T47D (cell line): ENCODE data around the gene GBF1.
"Not testable (repeated sequence)": the region's sequence is repeated elsewhere in the genome, so short reads cannot be mapped to it uniquely, and the experiment has no call there.

ENCODE experiments used
- DNase-seq, 2 experiments: peaks; one replicate each; pipeline versions ENCODE4 v3.0.0 to v3.0.0-alpha.2; 2011 to 2012; ENCODE audit warnings: low read depth in 1 of 2, low spot score in 1 of 2
- JUND ChIP-seq: IDR thresholded peaks from 2 replicates; pipeline ENCODE4 v1.6.1; 2012; ENCODE audit warnings: low read depth
- in situ Hi-C: cut with HindIII; loops from 2 replicates; pipeline ENCODE4 v1.10.0; 2016; ENCODE audit warnings: low sequenced_read_pairs, low pct_unique_long_range_greater_than_20kb

Gene GBF1, protein sequence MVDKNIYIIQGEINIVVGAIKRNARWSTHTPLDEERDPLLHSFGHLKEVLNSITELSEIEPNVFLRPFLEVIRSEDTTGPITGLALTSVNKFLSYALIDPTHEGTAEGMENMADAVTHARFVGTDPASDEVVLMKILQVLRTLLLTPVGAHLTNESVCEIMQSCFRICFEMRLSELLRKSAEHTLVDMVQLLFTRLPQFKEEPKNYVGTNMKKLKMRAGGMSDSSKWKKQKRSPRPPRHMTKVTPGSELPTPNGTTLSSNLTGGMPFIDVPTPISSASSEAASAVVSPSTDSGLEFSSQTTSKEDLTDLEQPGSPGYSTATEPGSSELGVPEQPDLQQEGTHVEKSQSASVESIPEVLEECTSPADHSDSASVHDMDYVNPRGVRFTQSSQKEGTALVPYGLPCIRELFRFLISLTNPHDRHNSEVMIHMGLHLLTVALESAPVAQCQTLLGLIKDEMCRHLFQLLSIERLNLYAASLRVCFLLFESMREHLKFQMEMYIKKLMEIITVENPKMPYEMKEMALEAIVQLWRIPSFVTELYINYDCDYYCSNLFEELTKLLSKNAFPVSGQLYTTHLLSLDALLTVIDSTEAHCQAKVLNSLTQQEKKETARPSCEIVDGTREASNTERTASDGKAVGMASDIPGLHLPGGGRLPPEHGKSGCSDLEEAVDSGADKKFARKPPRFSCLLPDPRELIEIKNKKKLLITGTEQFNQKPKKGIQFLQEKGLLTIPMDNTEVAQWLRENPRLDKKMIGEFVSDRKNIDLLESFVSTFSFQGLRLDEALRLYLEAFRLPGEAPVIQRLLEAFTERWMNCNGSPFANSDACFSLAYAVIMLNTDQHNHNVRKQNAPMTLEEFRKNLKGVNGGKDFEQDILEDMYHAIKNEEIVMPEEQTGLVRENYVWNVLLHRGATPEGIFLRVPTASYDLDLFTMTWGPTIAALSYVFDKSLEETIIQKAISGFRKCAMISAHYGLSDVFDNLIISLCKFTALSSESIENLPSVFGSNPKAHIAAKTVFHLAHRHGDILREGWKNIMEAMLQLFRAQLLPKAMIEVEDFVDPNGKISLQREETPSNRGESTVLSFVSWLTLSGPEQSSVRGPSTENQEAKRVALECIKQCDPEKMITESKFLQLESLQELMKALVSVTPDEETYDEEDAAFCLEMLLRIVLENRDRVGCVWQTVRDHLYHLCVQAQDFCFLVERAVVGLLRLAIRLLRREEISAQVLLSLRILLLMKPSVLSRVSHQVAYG (N-terminal part only)

GRCh38 chr10:102245082-102245931, at the start of gene GBF1:
GBF1 (plus strand) TSS chr10:102245532; CDS start chr10:102258939, 13,407 bp downstream.
- TF ChIP-seq JUND = no peak
- in situ Hi-C loops = no loop called here
- peak; percentile 100 for DNase-seq

- no peak for TF ChIP-seq JUND
- DNase-seq = no peak
- in situ Hi-C loops = no loop called here
These were observed 48.4 kb upstream of the GBF1 start for GRCh38 chr10:102196893-102197292.

DNA sequence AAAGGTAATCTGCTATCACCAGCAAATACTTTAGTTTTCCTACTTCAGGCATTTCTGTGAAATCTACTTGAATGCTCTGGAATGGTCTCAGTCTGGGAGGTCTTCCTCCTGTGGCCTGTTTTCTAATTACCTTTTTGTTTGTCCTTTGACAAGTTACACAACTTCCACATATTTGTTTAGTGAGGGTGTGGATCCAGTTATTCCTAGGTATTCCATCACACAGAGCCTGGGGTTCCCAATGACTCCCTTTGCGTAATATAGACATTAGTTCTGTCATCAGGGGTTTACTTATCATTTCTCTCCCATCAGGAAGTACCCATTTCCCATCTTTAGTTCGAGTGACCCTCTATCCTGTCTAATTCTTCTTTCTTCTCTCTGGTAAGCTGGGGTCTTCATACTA, 47.3 kb upstream of the GBF1 start:
- DNase-seq = peak in 1 of 2 experiments; percentile 52
- in situ Hi-C loops = no loop called here
- TF ChIP-seq JUND = no peak

GRCh38 chr10:102200751-102201640, 44.3 kb upstream of the GBF1 start:
- in situ Hi-C loops = no loop called here
- no peak for TF ChIP-seq JUND
- no peak for DNase-seq

GRCh38 chr10:102202386-102202785, 42.9 kb upstream of the GBF1 start:
- TF ChIP-seq JUND = no peak
- no peak for DNase-seq
- in situ Hi-C loops = no loop called here

DNA sequence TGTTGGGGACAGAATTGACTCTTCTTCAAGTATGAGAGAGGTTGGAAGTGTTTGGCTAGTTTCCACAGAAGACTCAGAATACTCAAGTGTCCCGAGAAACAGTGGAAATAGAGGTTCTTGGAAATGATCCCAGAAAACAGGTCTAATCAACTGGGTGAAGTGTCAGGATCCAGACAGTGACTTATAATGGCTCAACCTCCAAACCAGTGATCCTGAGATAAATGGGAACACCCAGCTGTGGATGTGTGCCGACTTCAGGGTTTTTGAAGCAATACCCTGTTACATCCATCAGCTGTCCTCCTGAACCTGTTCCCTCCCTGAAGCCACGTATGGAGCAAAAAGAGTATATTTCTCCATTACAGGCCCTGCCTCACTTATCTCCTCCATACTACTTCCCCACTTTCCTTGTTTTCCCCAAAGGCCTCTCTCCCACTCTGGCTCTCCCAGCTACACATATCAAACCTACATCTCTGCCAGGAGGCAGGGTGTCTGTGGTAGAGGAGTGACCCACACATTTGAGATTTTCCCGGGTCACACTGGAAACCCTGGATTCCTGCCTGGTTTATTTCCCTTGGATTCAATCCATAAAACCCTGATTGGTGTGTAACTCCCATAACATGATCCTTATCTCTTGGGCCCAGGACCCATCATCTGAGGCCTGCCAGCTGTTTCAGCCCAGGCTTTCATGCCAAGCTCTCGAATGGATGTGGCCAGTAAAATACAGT, 36.9 kb upstream of the GBF1 start:
- in situ Hi-C loops = no loop called here
- peak in 1 of 2 experiments; percentile 17 for DNase-seq

GRCh38 chr10:102211615-102212299, 33.6 kb upstream of the GBF1 start:
- no peak for TF ChIP-seq JUND
- DNase-seq = no peak

More for the DNA sequence above, 36.9 kb upstream of the GBF1 start:
- TF ChIP-seq JUND = no peak

GRCh38 chr10:102213599-102213998, 31.7 kb upstream of the GBF1 start:
- DNase-seq, in situ Hi-C loops: not testable (repeated sequence)

More at GRCh38 chr10:102211615-102212299, 33.6 kb upstream of the GBF1 start:
- in situ Hi-C loops = no loop called here

DNA sequence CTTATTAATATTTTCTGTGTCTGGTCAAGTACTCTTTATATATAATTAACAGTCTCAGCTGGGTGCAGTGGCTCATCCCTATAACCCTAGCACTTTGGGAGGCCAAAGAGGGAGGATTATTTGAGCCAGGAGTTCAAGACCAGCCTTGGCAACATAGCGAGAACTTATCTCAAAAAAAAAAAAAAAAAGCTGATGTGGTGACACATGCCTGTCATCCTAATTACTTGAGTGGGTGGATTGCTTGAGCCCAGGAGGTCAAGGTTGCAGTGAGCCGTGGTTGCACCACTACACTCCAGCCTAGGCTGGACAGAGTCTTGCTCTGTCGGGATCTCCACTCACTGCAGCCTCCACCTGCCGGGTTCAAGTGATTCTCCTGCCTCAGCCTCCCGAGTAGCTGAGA, 26.0 kb upstream of the GBF1 start:
- TF ChIP-seq JUND = no peak
- DNase-seq = no peak
- in situ Hi-C loops = no loop called here

DNA sequence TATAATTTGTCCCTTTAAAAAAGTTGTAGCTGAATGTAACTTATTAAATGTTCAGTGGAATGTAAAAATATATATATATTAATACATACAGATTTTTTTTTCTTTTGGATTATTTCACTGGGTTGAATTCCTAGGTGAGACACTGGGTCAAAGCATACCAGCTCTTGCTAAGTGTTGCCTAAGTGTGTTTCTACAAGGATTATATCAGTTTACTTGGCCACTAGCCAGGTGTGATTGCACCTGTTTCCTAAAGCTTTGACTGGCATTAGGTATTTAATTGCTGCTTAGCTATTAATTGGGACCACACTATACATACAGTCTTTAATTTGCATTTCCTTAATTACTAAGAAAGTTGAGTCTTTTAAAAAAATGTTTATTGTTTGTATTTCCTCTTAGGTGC, 24.7 kb upstream of the GBF1 start:
- DNase-seq = no peak
- TF ChIP-seq JUND = no peak
- in situ Hi-C loops = no loop called here
